GM18505 (cell line): ENCODE measurements around the gene SARDH.

Experiments used
- ATAC-seq: cut with Tn5 transposase; IDR thresholded peaks from one replicate; pipeline ENCODE4 v1.9.1; 2021; ENCODE audit not compliant: unreplicated experiment
- POLR2A ChIP-seq: IDR thresholded peaks from 4 replicates; pipeline ENCODE4 v1.6.1; 2011; ENCODE audit warnings: borderline replicate concordance; ENCODE audit not compliant: insufficient read depth, insufficient read length; ENCODE audit errors: extremely low read depth

The SARDH gene

GRCh38 chr9:133616643-133617405 is 121.3 kb downstream of the SARDH start:
- no peak for ATAC-seq
- TF ChIP-seq POLR2A, result no peak

- ATAC-seq, result no peak
Measured at GRCh38 chr9:133615606-133616188, 122.5 kb downstream of the SARDH start.

GRCh38 chr9:133615186-133615585 is 123.0 kb downstream of the SARDH start:
- ATAC-seq, result no peak
- no peak for TF ChIP-seq POLR2A

More at GRCh38 chr9:133615606-133616188, 122.5 kb downstream of the SARDH start:
- TF ChIP-seq POLR2A, result no peak

- TF ChIP-seq POLR2A, result no peak
- no peak for ATAC-seq
Measured at GRCh38 chr9:133614678-133615077, 123.5 kb downstream of the SARDH start.

- no peak for ATAC-seq
- no peak for TF ChIP-seq POLR2A
Measured at GRCh38 chr9:133614056-133614455, 124.1 kb downstream of the SARDH start.
